ENCODE measurements around the gene CAMK2D. TPM values are rescaled to one million over a fixed set of nuclear protein-coding genes. Genes with fewer than 3 reads are reported as not detected.
"Not testable (repeated sequence)": the region's sequence is repeated elsewhere in the genome, so short reads cannot be mapped to it uniquely, and the experiment has no call there.

CAMK2D gene
- total RNA-seq, 2 donors from 2014 or later: 43.0 to 59.6 TPM

- Mint-ChIP-seq H3K4me1 (ENCODE audit: low read depth in 2 of 2) (peaks cover 21 to 38% of the 10 kb centered on the region in 2 donors), H3K36me3 (peaks cover 11% of the 10 kb centered on the region)
- ATAC-seq: no peak
These were observed 22.3 kb downstream of the CAMK2D start for GRCh38 chr4:113739197-113739596.

GRCh38 chr4:113738251-113738650 lies 23.3 kb downstream of the CAMK2D start:
- peaks cover 11% of the 10 kb centered on the region for H3K36me3 Mint-ChIP-seq
- H3K27me3 Mint-ChIP-seq: no peaks in the 10 kb centered on the region
- ATAC-seq (no peak), DNase-seq (ENCODE audit: low spot score) (no peak)
- no peak overlapping the region for H3K27ac Mint-ChIP-seq
- peaks cover 21 to 39% of the 10 kb centered on the region in 2 donors for H3K4me1 Mint-ChIP-seq (ENCODE audit: low read depth in 2 of 2)
- H3K9me3 Mint-ChIP-seq: peaks cover 3% of the 10 kb centered on the region
- H3K4me3 Mint-ChIP-seq: no peak overlapping the region

More at GRCh38 chr4:113739197-113739596, 22.3 kb downstream of the CAMK2D start:
- DNase-seq (ENCODE audit: low spot score): no peak
- no peaks in the 10 kb centered on the region for H3K27me3 Mint-ChIP-seq
- H3K4me3 Mint-ChIP-seq: no peak overlapping the region
- peaks cover 3% of the 10 kb centered on the region for H3K9me3 Mint-ChIP-seq
- peak overlapping the region; percentile 18 to 36 for H3K27ac Mint-ChIP-seq

GRCh38 chr4:113733685-113734084 lies 27.9 kb downstream of the CAMK2D start:
- Mint-ChIP-seq H3K36me3 (peaks cover 9% of the 10 kb centered on the region), H3K27me3 (no peaks in the 10 kb centered on the region), H3K27ac (peak overlapping the region in 1 of 2 donors; percentile 34), H3K4me3 (no peak overlapping the region), H3K4me1 (ENCODE audit: low read depth in 2 of 2) (peaks cover 22 to 35% of the 10 kb centered on the region in 2 donors), H3K9me3 (no peaks in the 10 kb centered on the region)
- DNase-seq (ENCODE audit: low spot score) (no peak), ATAC-seq (no peak)

- no peak for DNase-seq (ENCODE audit: low spot score)
- peaks cover 9% of the 10 kb centered on the region for H3K36me3 Mint-ChIP-seq
- peak in 1 of 2 donors; percentile 62 for ATAC-seq
- no peaks in the 10 kb centered on the region for H3K9me3 Mint-ChIP-seq
- peak overlapping the region; percentile 29 for H3K4me3 Mint-ChIP-seq
- H3K4me1 Mint-ChIP-seq (ENCODE audit: low read depth in 2 of 2): peaks cover 25 to 37% of the 10 kb centered on the region in 2 donors
- peak overlapping the region in 1 of 2 donors; percentile 34 for H3K27ac Mint-ChIP-seq
- no peaks in the 10 kb centered on the region for H3K27me3 Mint-ChIP-seq
These were observed 28.5 kb downstream of the CAMK2D start for GRCh38 chr4:113732967-113733527.

GRCh38 chr4:113730467-113731216 lies 30.9 kb downstream of the CAMK2D start:
- Mint-ChIP-seq H3K27me3 (no peaks in the 10 kb centered on the region), H3K4me1 (ENCODE audit: low read depth in 2 of 2) (peaks cover 25 to 55% of the 10 kb centered on the region in 2 donors), H3K27ac (peak overlapping the region; percentile 4 to 51), H3K9me3 (no peaks in the 10 kb centered on the region), H3K36me3 (peaks cover 9% of the 10 kb centered on the region), H3K4me3 (peak overlapping the region; percentile 34)
- ATAC-seq (peak in 1 of 2 donors; percentile 33), DNase-seq (ENCODE audit: low spot score) (no peak)

GRCh38 chr4:113727802-113728201 lies 33.7 kb downstream of the CAMK2D start:
- Mint-ChIP-seq H3K36me3 (peaks cover 5% of the 10 kb centered on the region), H3K27me3 (no peaks in the 10 kb centered on the region), H3K4me1 (ENCODE audit: low read depth in 2 of 2) (peaks cover 23 to 46% of the 10 kb centered on the region in 2 donors), H3K27ac (peak overlapping the region; percentile 58 to 61), H3K4me3 (peak overlapping the region; percentile 23), H3K9me3 (no peaks in the 10 kb centered on the region)
- no peak for ATAC-seq
- no peak for DNase-seq (ENCODE audit: low spot score)

- ATAC-seq (no peak), DNase-seq (ENCODE audit: low spot score) (no peak)
- Mint-ChIP-seq H3K36me3 (peaks cover 5% of the 10 kb centered on the region), H3K4me3 (no peak overlapping the region), H3K27me3 (no peaks in the 10 kb centered on the region), H3K27ac (no peak overlapping the region), H3K9me3 (no peaks in the 10 kb centered on the region), H3K4me1 (ENCODE audit: low read depth in 2 of 2) (peaks cover 28 to 46% of the 10 kb centered on the region in 2 donors)
These were observed 35.6 kb downstream of the CAMK2D start for GRCh38 chr4:113725963-113726362.

GRCh38 chr4:113718252-113718651 lies 43.3 kb downstream of the CAMK2D start:
- no peak overlapping the region for H3K27ac Mint-ChIP-seq
- H3K4me1 Mint-ChIP-seq (ENCODE audit: low read depth in 2 of 2): peaks cover 16 to 18% of the 10 kb centered on the region in 2 donors
- no peaks in the 10 kb centered on the region for H3K27me3 Mint-ChIP-seq
- H3K36me3 Mint-ChIP-seq: no peaks in the 10 kb centered on the region
- ATAC-seq (no peak), DNase-seq (ENCODE audit: low spot score) (no peak)
- no peaks in the 10 kb centered on the region for H3K9me3 Mint-ChIP-seq
- no peak overlapping the region for H3K4me3 Mint-ChIP-seq

GRCh38 chr4:113711883-113712662 lies 49.5 kb downstream of the CAMK2D start:
- no peaks in the 10 kb centered on the region for H3K9me3 Mint-ChIP-seq
- no peaks in the 10 kb centered on the region for H3K27me3 Mint-ChIP-seq
- peaks cover 8 to 14% of the 10 kb centered on the region in 2 donors for H3K4me1 Mint-ChIP-seq (ENCODE audit: low read depth in 2 of 2)
- no peak overlapping the region for H3K27ac Mint-ChIP-seq
- no peak for DNase-seq (ENCODE audit: low spot score)
- H3K4me3 Mint-ChIP-seq: no peak overlapping the region
- H3K36me3 Mint-ChIP-seq: no peaks in the 10 kb centered on the region
- ATAC-seq: no peak

GRCh38 chr4:113708250-113708649 lies 53.3 kb downstream of the CAMK2D start:
- Mint-ChIP-seq H3K27ac (no peak overlapping the region), H3K4me3 (no peak overlapping the region), H3K4me1 (ENCODE audit: low read depth in 2 of 2) (peaks cover 5 to 14% of the 10 kb centered on the region in 2 donors)

GRCh38 chr4:113707048-113707447 lies 54.5 kb downstream of the CAMK2D start:
- Mint-ChIP-seq H3K36me3 (no peaks in the 10 kb centered on the region), H3K27me3 (no peaks in the 10 kb centered on the region), H3K4me1 (ENCODE audit: low read depth in 2 of 2) (peaks cover 7 to 14% of the 10 kb centered on the region in 2 donors), H3K9me3 (no peaks in the 10 kb centered on the region), H3K27ac (no peak overlapping the region), H3K4me3 (no peak overlapping the region)
- DNase-seq (ENCODE audit: low spot score) (no peak), ATAC-seq (no peak)

More at GRCh38 chr4:113708250-113708649, 53.3 kb downstream of the CAMK2D start:
- DNase-seq (ENCODE audit: low spot score): no peak
- Mint-ChIP-seq H3K27me3 (no peaks in the 10 kb centered on the region), H3K36me3 (no peaks in the 10 kb centered on the region), H3K9me3 (no peaks in the 10 kb centered on the region)
- no peak for ATAC-seq

- not testable (repeated sequence) for H3K4me3 Mint-ChIP-seq; ATAC-seq; DNase-seq (ENCODE audit: low spot score); H3K27me3 Mint-ChIP-seq; H3K36me3 Mint-ChIP-seq; H3K27ac Mint-ChIP-seq; H3K9me3 Mint-ChIP-seq
- H3K4me1 Mint-ChIP-seq (ENCODE audit: low read depth in 2 of 2): peaks cover 10 to 19% of the 10 kb centered on the region in 2 donors
These were observed 56.4 kb downstream of the CAMK2D start for GRCh38 chr4:113705097-113705496.

GRCh38 chr4:113702596-113702995 lies 58.9 kb downstream of the CAMK2D start:
- ATAC-seq; H3K27ac Mint-ChIP-seq; DNase-seq (ENCODE audit: low spot score); H3K36me3 Mint-ChIP-seq; H3K4me3 Mint-ChIP-seq; H3K9me3 Mint-ChIP-seq; H3K27me3 Mint-ChIP-seq: not testable (repeated sequence)
- H3K4me1 Mint-ChIP-seq (ENCODE audit: low read depth in 2 of 2): peaks cover 10 to 20% of the 10 kb centered on the region in 2 donors

- H3K36me3 Mint-ChIP-seq: no peaks in the 10 kb centered on the region
- no peak overlapping the region for H3K27ac Mint-ChIP-seq
- DNase-seq (ENCODE audit: low spot score) (no peak), ATAC-seq (no peak)
- H3K27me3 Mint-ChIP-seq: no peaks in the 10 kb centered on the region
- H3K9me3 Mint-ChIP-seq: no peaks in the 10 kb centered on the region
- H3K4me3 Mint-ChIP-seq: no peak overlapping the region
- H3K4me1 Mint-ChIP-seq (ENCODE audit: low read depth in 2 of 2): peaks cover 4 to 17% of the 10 kb centered on the region in 2 donors
These were observed 60.4 kb downstream of the CAMK2D start for GRCh38 chr4:113701169-113701568.

Measured in natural killer cell treated with Interleukin-12 subunit alpha and Interleukin-12 subunit beta and Interleukin-15 and Interleukin-18, amount 100 ng/mL, for 72 hours (primary cell).